ENCODE data around the gene AP3D1. TPM values are rescaled to one million over a fixed set of nuclear protein-coding genes. Genes with fewer than 3 reads are reported as not detected.

AP3D1 gene
- total RNA-seq, 1 experiment from 2014 or later: 75.5 TPM

GRCh38 chr19:2084993-2085720, 66.2 kb downstream of the AP3D1 start:
- H3K4me2 ChIP-seq: no peak overlapping the region

GRCh38 chr19:2083174-2083854, 68.1 kb downstream of the AP3D1 start:
- no peak for DNase-seq
- no peak overlapping the region for H3K27ac ChIP-seq
- no peak overlapping the region for H2AFZ ChIP-seq
- peaks cover 11% of the 10 kb centered on the region for H3K4me1 ChIP-seq (replicated peaks; ENCODE audit: insufficient read depth)
- no peak overlapping the region for H3K4me2 ChIP-seq
- intact Hi-C loops (cut with micrococcal nuclease; ENCODE audit: unreplicated experiment): no loop called here
- H3K4me3 ChIP-seq: no peak overlapping the region
- H3K9me3 ChIP-seq (ENCODE audit: insufficient read depth, low read depth): no peaks in the 10 kb centered on the region
- ChIA-PET CTCF (no interaction called here), POLR2A (ENCODE audit: unreplicated experiment) (no interaction called here)
- no TSS peak for BruUV-seq (replicated peaks)
- no peaks in the 10 kb centered on the region for H3K27me3 ChIP-seq (ENCODE audit: insufficient read depth, low read depth)
- no peak for TF ChIP-seq CTCF (conservative IDR thresholded peaks at IDR 0.05)
- TF ChIP-seq EZH2 (IDR thresholded peaks at IDR 0.05; ENCODE audit: low read depth): no peak
- H3F3A ChIP-seq (ENCODE audit: insufficient read depth, low read depth): peaks cover 9% of the 10 kb centered on the region; the same call in 1 of the 2 replicates
- H3K9me2 ChIP-seq (ENCODE audit: insufficient read depth): no peaks in the 10 kb centered on the region
- H3K36me3 ChIP-seq (ENCODE audit: low read depth): no peaks in the 10 kb centered on the region
- H4K20me1 ChIP-seq (ENCODE audit: insufficient read depth): no peaks in the 10 kb centered on the region
- H3K79me2 ChIP-seq (ENCODE audit: low read depth): no peaks in the 10 kb centered on the region

More at GRCh38 chr19:2084993-2085720, 66.2 kb downstream of the AP3D1 start:
- Histone ChIP-seq H3K27ac (no peak overlapping the region), H3K36me3 (ENCODE audit: low read depth) (no peaks in the 10 kb centered on the region), H3K79me2 (ENCODE audit: low read depth) (no peaks in the 10 kb centered on the region; the same call in 1 of the 2 replicates), H3K9me2 (ENCODE audit: insufficient read depth) (no peaks in the 10 kb centered on the region), H3K4me3 (no peak overlapping the region), H3F3A (ENCODE audit: insufficient read depth, low read depth) (peaks cover 13% of the 10 kb centered on the region; the same call in 1 of the 2 replicates), H4K20me1 (ENCODE audit: insufficient read depth) (no peaks in the 10 kb centered on the region), H3K9me3 (ENCODE audit: insufficient read depth, low read depth) (no peaks in the 10 kb centered on the region), H3K4me1 (replicated peaks; ENCODE audit: insufficient read depth) (peaks cover 26% of the 10 kb centered on the region), H3K27me3 (ENCODE audit: insufficient read depth, low read depth) (no peaks in the 10 kb centered on the region), H2AFZ (no peak overlapping the region)
- intact Hi-C loops (cut with micrococcal nuclease; ENCODE audit: unreplicated experiment): no loop called here
- POLR2A ChIA-PET (ENCODE audit: unreplicated experiment): no interaction called here
- TF ChIP-seq CTCF (conservative IDR thresholded peaks at IDR 0.05) (no peak), EZH2 (IDR thresholded peaks at IDR 0.05; ENCODE audit: low read depth) (no peak)
- BruUV-seq (replicated peaks): no TSS peak
- DNase-seq: no peak
- CTCF ChIA-PET: no interaction called here

- TF ChIP-seq CTCF (conservative IDR thresholded peaks at IDR 0.05): no peak
- TF ChIP-seq EZH2 (IDR thresholded peaks at IDR 0.05; ENCODE audit: low read depth): no peak
- no peak for DNase-seq
- BruUV-seq (replicated peaks): no TSS peak
- Histone ChIP-seq H2AFZ (no peak overlapping the region), H3K4me2 (no peak overlapping the region), H3K36me3 (ENCODE audit: low read depth) (no peaks in the 10 kb centered on the region), H3K79me2 (ENCODE audit: low read depth) (no peaks in the 10 kb centered on the region), H3F3A (ENCODE audit: insufficient read depth, low read depth) (peaks cover 7% of the 10 kb centered on the region; the same call in 1 of the 2 replicates), H3K9me3 (ENCODE audit: insufficient read depth, low read depth) (no peaks in the 10 kb centered on the region), H3K4me1 (replicated peaks; ENCODE audit: insufficient read depth) (peaks cover 5% of the 10 kb centered on the region; the same call in 1 of the 2 replicates), H3K9me2 (ENCODE audit: insufficient read depth) (no peaks in the 10 kb centered on the region), H3K27ac (no peak overlapping the region), H4K20me1 (ENCODE audit: insufficient read depth) (no peaks in the 10 kb centered on the region), H3K4me3 (no peak overlapping the region), H3K27me3 (ENCODE audit: insufficient read depth, low read depth) (no peaks in the 10 kb centered on the region)
- intact Hi-C loops (cut with micrococcal nuclease; ENCODE audit: unreplicated experiment): no loop called here
- CTCF ChIA-PET: no interaction called here
- POLR2A ChIA-PET (ENCODE audit: unreplicated experiment): no interaction called here
Measured at GRCh38 chr19:2081873-2082810, 69.2 kb downstream of the AP3D1 start.

All from PC-9 (cell line).